GM12864 (cell line): Measurements from ENCODE around the gene FRY.

Experiments
- DNase-seq: peaks from one replicate; pipeline ENCODE4 v3.0.0-alpha.2; 2011; ENCODE audit warnings: low read depth
- H3K4me3 ChIP-seq: 2 replicates; pipeline ENCODE4 v1.5.1; 2011; ENCODE audit warnings: mild to moderate bottlenecking, low read depth, low read length, control low read depth
- TF ChIP-seq, protein P1 (sequence below): IDR thresholded peaks from 2 replicates; pipeline ENCODE4 v1.5.1; 2011; ENCODE audit warnings: low read depth, mild to moderate bottlenecking, moderate library complexity, low read length, control low read depth, inconsistent platforms; ENCODE audit errors: missing control alignments

FRY gene

DNA sequence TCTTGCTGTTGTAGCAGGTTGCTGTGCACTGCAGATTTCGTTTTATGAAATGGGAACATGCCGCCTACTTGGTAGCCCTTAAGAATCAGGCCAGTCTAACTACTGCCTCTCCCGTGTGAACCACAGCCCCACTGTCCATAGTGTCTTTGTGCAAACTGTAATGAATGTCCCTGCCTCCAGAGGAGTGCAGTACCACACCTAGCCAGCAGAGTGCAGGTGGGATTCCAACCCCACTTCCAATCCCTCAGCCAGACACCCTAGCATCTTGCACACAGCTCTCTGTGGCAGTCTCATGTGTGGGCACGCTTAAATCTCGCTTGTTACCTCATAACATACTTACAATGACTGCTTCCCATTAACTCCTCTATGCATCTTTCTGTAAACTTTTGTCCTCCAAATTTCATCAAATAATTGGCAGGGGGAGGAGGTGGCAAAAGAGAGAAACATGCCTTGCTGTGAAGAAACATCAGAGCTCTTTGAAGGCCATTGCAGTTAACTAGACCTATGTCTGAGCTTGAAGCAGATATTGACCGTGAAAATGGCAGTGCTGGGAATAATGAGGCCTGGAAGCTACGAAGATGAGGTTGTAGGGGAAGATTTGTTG, 236.4 kb downstream of the FRY start:
- no peak for DNase-seq

DNA sequence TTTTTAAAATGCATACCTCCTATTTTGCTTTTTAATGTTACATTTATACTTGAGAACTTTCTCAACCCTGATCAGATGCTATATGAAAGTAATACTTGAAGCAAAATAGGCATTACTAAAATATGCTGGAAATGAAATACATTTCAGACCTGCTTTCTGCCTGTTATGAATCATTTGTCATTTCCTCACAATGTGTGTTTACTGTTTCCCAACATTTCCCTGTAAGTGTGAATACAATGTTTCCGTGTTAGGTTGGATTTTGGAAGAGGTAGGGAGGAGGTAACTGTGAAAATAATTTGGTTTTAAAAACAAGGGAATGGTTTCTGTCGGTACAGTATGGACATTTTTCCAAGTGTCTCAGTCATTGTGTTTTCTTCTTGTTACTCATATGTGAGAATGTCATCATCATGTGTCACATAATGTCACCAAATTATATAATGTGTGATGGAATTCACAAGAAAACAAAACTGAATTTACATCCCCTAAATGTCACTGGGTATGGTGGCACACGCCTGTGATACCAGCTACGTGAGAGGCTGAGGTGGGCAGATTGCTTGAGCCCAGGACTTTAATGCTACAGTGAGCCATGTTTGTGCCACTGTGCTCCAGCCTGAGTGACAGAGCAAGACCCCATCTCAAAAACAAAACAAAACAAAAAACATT, 240.6 kb downstream of the FRY start:
- H3K4me3 ChIP-seq = no peak overlapping the region
- DNase-seq = no peak
- TF ChIP-seq, protein P1, sequence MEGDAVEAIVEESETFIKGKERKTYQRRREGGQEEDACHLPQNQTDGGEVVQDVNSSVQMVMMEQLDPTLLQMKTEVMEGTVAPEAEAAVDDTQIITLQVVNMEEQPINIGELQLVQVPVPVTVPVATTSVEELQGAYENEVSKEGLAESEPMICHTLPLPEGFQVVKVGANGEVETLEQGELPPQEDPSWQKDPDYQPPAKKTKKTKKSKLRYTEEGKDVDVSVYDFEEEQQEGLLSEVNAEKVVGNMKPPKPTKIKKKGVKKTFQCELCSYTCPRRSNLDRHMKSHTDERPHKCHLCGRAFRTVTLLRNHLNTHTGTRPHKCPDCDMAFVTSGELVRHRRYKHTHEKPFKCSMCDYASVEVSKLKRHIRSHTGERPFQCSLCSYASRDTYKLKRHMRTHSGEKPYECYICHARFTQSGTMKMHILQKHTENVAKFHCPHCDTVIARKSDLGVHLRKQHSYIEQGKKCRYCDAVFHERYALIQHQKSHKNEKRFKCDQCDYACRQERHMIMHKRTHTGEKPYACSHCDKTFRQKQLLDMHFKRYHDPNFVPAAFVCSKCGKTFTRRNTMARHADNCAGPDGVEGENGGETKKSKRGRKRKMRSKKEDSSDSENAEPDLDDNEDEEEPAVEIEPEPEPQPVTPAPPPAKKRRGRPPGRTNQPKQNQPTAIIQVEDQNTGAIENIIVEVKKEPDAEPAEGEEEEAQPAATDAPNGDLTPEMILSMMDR = no peak

More for the DNA sequence above, 236.4 kb downstream of the FRY start:
- TF ChIP-seq, protein P1 = peak; percentile 95
- H3K4me3 ChIP-seq = no peak overlapping the region

DNA sequence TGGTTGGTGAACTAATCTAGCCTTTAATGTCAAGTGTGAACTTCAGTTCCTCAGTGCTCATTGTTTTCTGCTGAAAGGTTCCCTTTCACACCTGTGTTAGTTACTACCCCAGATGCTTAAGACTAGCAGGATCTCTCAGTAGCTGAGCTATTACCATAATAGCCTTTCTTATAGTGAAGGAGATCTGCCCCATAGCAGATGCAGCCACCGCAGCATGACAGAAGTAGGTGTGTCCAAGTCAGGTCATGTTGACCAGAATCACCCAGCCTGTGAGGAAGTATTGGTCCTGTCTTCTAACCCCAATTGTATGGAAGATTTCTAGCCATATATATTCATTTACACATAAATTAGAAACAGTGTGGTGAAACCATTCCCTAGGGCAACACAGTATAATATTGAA, 246.3 kb downstream of the FRY start:
- DNase-seq = no peak
- TF ChIP-seq, protein P1 = no peak
- H3K4me3 ChIP-seq = no peak overlapping the region

DNA sequence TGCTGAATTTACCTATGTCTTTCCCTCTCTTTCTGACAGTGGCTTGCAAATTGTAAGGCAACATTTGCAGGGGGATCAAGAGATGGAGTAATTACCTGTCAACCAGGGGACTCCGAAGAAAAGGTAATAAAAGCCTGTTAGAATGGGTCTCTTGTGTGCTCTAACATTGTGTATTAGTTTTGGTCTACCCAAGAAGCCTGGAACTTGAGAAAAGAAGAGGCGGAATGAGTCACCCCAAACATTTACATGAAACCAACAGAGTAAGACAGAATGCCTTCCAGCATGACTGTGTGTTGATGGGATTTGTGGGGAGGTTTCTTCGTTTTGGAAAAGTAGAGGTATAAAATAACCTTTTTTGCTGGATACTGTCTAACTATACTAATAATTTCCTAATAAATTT, 246.9 kb downstream of the FRY start:
- no peak for DNase-seq
- no peak overlapping the region for H3K4me3 ChIP-seq
- TF ChIP-seq, protein P1 = no peak

DNA sequence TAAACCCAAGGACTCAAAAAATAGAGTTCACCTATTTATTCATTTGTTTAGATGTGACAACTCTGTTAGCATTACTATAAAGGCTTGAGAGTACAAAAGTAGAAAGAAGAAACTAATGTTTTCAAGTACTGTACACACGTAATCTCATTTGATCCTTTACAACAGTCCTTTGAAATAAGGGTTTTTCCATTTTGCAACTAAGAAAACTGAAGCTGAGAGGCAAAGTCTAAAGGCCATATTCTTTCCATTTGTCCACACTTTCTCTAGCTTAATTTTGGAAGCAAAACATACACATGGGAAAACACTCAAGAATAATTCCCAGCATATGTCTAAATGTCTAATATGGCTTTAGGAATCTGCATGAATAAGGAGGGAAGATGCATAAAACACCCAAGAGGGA, 249.5 kb downstream of the FRY start:
- TF ChIP-seq, protein P1 = no peak
- no peak for DNase-seq
- H3K4me3 ChIP-seq = no peak overlapping the region

DNA sequence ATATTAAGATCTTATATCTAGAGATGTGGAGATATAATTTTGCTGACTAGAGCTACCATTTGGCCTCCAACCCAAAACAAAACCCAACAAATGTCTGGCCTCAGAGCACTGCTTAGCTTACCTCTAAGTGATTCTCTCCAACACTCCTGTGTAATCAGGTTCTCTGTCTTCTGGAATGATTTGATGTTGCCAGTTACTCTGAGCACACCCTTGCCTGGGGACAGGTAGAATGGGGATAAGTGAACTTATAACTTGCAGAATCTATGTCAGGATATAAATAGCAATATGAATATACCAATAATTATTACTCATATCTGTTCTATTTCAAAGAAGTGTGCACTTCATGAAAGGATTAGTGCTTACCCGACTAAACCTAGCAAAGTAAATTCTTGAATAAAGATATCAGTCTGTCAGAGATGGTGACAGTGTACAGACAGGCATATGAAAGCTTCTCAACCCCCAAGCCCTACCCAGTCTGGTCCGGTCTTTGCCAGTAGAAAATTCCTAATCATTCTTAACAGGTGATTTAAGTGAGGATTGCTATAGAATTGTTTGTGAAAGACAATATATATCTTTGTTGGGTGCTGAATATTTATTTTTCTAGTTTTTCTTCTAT, 250.6 kb downstream of the FRY start:
- no peak for DNase-seq
- TF ChIP-seq, protein P1 = no peak
- no peak overlapping the region for H3K4me3 ChIP-seq
